ENCODE measurements around the gene RASAL2. TPM values are rescaled to one million over a fixed set of nuclear protein-coding genes. Genes with fewer than 3 reads are reported as not detected.

RASAL2 gene
- total RNA-seq, 1 experiment from 2014 or later: 22.2 TPM

DNA sequence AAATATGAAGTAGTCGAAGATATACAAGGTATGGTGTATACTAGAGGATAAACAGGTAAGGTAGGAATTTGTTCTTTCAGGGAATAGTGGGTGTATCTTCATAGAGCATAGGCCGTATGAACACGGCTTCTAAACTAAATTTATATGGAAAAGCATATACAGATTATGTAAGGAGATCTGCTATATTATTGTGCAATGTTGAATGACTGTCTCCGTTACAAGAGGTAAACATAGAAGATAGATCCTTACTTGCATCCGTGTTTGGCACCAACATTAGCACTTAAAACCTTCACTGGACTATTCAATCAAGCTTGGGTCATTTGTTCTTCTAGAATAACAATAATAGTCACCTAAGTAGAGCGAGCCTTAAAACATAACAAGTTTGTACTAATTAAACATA lies 357.0 kb downstream of the RASAL2 start:
- no peak overlapping the region for H2AFZ ChIP-seq (ENCODE audit: low read length)
- no peak overlapping the region for H3K14ac ChIP-seq (ENCODE audit: insufficient read depth, low read length)
- H3K4me2 ChIP-seq (ENCODE audit: insufficient read depth, insufficient read length, low read length): no peak overlapping the region
- TF ChIP-seq, protein P1, sequence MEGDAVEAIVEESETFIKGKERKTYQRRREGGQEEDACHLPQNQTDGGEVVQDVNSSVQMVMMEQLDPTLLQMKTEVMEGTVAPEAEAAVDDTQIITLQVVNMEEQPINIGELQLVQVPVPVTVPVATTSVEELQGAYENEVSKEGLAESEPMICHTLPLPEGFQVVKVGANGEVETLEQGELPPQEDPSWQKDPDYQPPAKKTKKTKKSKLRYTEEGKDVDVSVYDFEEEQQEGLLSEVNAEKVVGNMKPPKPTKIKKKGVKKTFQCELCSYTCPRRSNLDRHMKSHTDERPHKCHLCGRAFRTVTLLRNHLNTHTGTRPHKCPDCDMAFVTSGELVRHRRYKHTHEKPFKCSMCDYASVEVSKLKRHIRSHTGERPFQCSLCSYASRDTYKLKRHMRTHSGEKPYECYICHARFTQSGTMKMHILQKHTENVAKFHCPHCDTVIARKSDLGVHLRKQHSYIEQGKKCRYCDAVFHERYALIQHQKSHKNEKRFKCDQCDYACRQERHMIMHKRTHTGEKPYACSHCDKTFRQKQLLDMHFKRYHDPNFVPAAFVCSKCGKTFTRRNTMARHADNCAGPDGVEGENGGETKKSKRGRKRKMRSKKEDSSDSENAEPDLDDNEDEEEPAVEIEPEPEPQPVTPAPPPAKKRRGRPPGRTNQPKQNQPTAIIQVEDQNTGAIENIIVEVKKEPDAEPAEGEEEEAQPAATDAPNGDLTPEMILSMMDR (conservative IDR thresholded peaks at IDR 0.05): no peak
- DNase-seq: no peak
- no peak overlapping the region for H3K27ac Mint-ChIP-seq
- H3K4me3 Mint-ChIP-seq: no peak overlapping the region
- H4K20me1 ChIP-seq (ENCODE audit: control insufficient read depth, insufficient read depth, insufficient read length): no peaks in the 10 kb centered on the region
- no peaks in the 10 kb centered on the region for H3K27me3 ChIP-seq (ENCODE audit: insufficient read depth, low read length)
- no peak overlapping the region for H3T11ph ChIP-seq (ENCODE audit: low read length)
- H2BK15ac ChIP-seq (ENCODE audit: low read depth, low read length): no peak overlapping the region
- H3K9me3 Mint-ChIP-seq: no peaks in the 10 kb centered on the region
- H3K27ac ChIP-seq (ENCODE audit: insufficient read length, low read depth, low read length): no peak overlapping the region
- no peak overlapping the region for H2BK20ac ChIP-seq (ENCODE audit: low read depth, low read length, poor library complexity, severe bottlenecking)
- H3K27me3 Mint-ChIP-seq (ENCODE audit: low read depth): no peaks in the 10 kb centered on the region
- H3K9me3 ChIP-seq (ENCODE audit: control insufficient read depth, low read depth, low read length): no peaks in the 10 kb centered on the region
- no peak overlapping the region for H3K18ac ChIP-seq (ENCODE audit: insufficient read length, low read depth, low read length)
- no peaks in the 10 kb centered on the region for H3K23me2 ChIP-seq (ENCODE audit: insufficient read length, low read depth, low read length, poor library complexity, severe bottlenecking)
- H4K8ac ChIP-seq (replicated peaks; ENCODE audit: insufficient read length, low read depth, low read length): no peak overlapping the region
- H3K9ac ChIP-seq (ENCODE audit: extremely low read depth, insufficient read length, low read length): no peak overlapping the region
- no CpG with 5 or more reads among the region's 6 CpGs for WGBS (ENCODE audit: extremely low coverage, insufficient read length, low lambda C conversion rate)
- no peak overlapping the region for H2BK12ac ChIP-seq (ENCODE audit: insufficient read length, low read depth, low read length)
- no peak overlapping the region for H3K23ac ChIP-seq (ENCODE audit: insufficient read length, low read depth, low read length)
- H2BK5ac ChIP-seq (ENCODE audit: insufficient read length, low read length): no peak overlapping the region
- no peak overlapping the region for H2BK120ac ChIP-seq (ENCODE audit: low read depth, low read length, poor library complexity, severe bottlenecking)
- H3K36me3 Mint-ChIP-seq (ENCODE audit: insufficient read depth in 1 of 3, low read depth in 3 of 3): peaks cover 0 to 12% (median 0%) of the 10 kb centered on the region in 3 experiments; a peak in 2 of 7 replicates
- H2AK5ac ChIP-seq (ENCODE audit: insufficient read length, low read length): no peak overlapping the region
- H4K91ac ChIP-seq (ENCODE audit: insufficient read length, low read depth, low read length): no peak overlapping the region
- no peak overlapping the region for H3K56ac ChIP-seq (ENCODE audit: insufficient read length, low read depth, low read length)
- H3K79me1 ChIP-seq (ENCODE audit: insufficient read depth, low read depth, low read length, poor library complexity, severe bottlenecking): no peaks in the 10 kb centered on the region
- peaks cover 0 to 5% of the 10 kb centered on the region in 2 experiments; a peak in 1 of 4 replicates for H3K4me1 Mint-ChIP-seq
- H3K79me2 ChIP-seq (ENCODE audit: insufficient read depth, low read length): no peaks in the 10 kb centered on the region
- no peak overlapping the region for H3K4ac ChIP-seq (ENCODE audit: low read depth, low read length)
- no peak overlapping the region for H4K5ac ChIP-seq (ENCODE audit: insufficient read length, low read depth, low read length)
- no peaks in the 10 kb centered on the region for H3K4me1 ChIP-seq (ENCODE audit: insufficient read depth, low read length)
